Measurements from ENCODE around the gene TRIM15. TPM values are rescaled to one million over a fixed set of nuclear protein-coding genes. Genes with fewer than 3 reads are reported as not detected.

Gene TRIM15
- total RNA-seq, 1 donor, result not detected

DNA sequence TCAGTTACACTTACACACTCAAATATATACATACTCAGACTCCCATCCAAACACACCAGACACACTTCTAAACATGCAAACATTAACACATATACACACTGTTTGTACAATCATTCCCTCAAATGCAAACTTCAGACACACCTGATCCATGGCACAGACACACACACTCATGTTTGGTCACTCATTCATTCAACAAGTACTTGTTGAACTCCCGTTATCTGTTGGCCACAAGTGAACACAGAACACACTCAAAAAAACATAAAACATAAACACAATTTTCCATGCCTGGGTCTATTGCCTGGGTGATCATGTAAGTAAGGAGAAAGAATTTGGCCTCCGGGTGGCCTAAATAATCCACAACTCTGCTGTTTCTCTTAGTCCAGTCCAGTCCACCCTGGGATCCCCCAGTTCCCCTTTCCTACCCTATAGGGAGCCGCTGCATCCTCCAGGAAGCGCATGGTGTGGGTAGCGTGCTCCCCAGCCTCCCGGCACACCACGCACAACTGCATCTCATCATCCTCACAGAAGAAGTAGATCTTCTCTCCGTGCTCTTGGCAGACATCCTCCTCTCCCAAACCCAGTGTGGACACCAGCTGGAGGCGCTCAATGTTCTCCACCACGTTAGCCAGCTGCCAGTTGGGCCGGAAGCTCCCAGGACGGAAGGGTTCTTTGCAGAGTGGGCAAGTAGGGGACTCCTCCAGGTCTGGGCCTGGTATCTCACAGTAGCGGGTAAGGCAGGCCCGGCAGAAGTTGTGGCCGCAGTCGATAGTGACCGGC lies 3.1 kb upstream of the TRIM15 start:
- Histone ChIP-seq H3K27me3 (ENCODE audit: insufficient read depth, low read length) (peaks cover 8% of the 10 kb centered on the region), H3K4me3 (ENCODE audit: insufficient read depth, low read length) (no peak overlapping the region), H3K27ac (ENCODE audit: low read depth, low read length) (no peak overlapping the region), H3K36me3 (ENCODE audit: insufficient read depth, low read length) (no peaks in the 10 kb centered on the region), H3K9me3 (ENCODE audit: low read depth, low read length) (no peaks in the 10 kb centered on the region), H3K4me2 (ENCODE audit: insufficient read depth, low read length) (no peak overlapping the region), H3K79me2 (ENCODE audit: insufficient read depth, low read length) (no peaks in the 10 kb centered on the region), H3K4me1 (ENCODE audit: insufficient read depth, low read length) (peaks cover 14% of the 10 kb centered on the region), H4K20me1 (ENCODE audit: insufficient read depth, low read length) (no peaks in the 10 kb centered on the region), H2AFZ (ENCODE audit: low read length) (no peak overlapping the region)
- no peak for DNase-seq (ENCODE audit: insufficient read length, low spot score, missing footprints)
- TF ChIP-seq CTCF (IDR thresholded peaks at IDR 0.05; ENCODE audit: extremely low read depth, low read depth, low read length), result no peak

DNA sequence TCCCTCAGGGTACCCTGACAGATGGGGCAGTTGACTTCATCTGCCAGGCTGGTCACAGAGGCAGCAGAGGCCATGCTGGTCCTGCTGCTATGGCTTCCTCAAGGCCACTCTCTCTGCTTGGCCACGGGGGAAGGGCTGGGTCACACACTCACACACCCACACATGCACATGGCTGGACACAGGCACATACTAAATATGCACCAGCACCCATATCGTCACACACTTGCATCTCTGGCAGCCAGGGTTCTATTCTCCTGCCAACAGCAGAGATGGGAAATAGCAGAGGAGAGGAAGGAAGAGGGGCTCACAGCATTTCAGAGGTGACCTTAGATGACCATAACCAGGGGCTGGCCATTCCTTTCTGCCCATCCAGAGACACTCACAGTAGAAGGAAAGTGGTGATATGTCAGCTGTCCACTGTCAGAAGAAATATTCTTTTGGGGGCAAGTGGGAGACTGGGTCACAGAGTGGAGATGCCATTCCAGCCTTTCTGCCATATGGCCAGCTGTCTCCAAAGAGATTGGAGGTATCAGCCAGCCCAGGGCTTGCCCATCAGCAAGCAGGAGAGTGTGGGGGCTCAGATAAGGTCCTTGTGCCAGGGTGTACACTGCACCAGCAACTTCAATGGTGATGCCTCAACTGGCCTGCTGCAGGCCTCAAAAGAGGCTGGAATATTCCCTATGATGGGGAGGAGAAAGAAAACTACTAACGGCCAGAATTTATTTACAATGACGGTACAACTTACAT lies 2.4 kb upstream of the TRIM15 start, which contains the start of gene TRIM10:
TSS of gene TRIM10 (minus strand) at position 427 of the 747 bp plus-strand sequence. CDS start at position 74, 353 bp downstream.
- H4K20me1 ChIP-seq (ENCODE audit: insufficient read depth, low read length), result no peaks in the 10 kb centered on the region
- H2AFZ ChIP-seq (ENCODE audit: low read length), result no peak within 1 kb of the TSS
- H3K4me3 ChIP-seq (ENCODE audit: insufficient read depth, low read length), result no peak within 1 kb of the TSS
- H3K4me1 ChIP-seq (ENCODE audit: insufficient read depth, low read length), result peaks cover 7% of the 10 kb centered on the region
- no peaks in the 10 kb centered on the region for H3K36me3 ChIP-seq (ENCODE audit: insufficient read depth, low read length)
- H3K4me2 ChIP-seq (ENCODE audit: insufficient read depth, low read length), result no peak within 1 kb of the TSS
- no peaks in the 10 kb centered on the region for H3K79me2 ChIP-seq (ENCODE audit: insufficient read depth, low read length)
- no peak for DNase-seq (ENCODE audit: insufficient read length, low spot score, missing footprints)
- peaks cover 8% of the 10 kb centered on the region for H3K27me3 ChIP-seq (ENCODE audit: insufficient read depth, low read length)
- H3K27ac ChIP-seq (ENCODE audit: low read depth, low read length), result no peak within 1 kb of the TSS
- H3K9me3 ChIP-seq (ENCODE audit: low read depth, low read length), result no peaks in the 10 kb centered on the region
- no peak for TF ChIP-seq CTCF (IDR thresholded peaks at IDR 0.05; ENCODE audit: extremely low read depth, low read depth, low read length)

DNA sequence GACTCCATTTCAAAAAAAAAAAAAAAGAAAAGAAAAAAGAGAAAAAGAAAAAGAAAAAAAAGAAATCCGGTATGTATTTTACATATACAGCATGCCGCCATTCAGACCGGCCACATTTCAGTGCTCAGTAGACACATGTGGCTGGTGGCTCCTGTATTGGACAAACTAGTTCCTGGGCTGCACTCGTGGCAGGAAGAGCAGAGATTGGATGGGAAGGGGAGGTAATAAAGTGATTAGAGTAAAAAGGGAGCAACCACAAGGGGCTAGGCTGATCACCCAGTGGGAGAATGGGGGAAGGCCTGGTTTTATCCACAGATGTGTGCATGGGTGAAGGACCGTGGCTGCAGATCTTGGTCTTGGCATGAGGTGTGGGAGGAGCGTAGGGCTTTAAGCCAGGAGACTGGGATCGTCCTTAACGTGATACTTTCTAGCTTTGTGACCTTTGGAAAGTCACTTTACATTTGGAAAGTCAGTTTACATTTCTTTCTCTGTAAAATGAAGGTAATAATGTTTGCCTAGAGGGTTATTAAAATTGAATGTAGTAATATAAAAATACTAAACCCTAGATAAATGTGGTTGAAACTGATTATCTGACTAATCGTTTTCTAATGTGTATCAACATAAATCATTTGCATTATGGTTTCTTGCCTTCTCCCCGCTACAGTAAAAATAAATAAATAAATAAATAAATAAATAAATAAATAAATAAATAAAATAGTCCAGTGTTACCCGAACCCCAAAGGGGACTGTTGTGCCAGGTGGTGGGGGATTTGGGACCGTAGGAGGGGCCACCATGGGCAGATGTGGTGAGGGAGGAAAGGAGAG lies 869 bp upstream of the TRIM15 start:
- H3K27me3 ChIP-seq (ENCODE audit: insufficient read depth, low read length), result peaks cover 14% of the 10 kb centered on the region
- H3K9me3 ChIP-seq (ENCODE audit: low read depth, low read length), result no peaks in the 10 kb centered on the region
- H3K36me3 ChIP-seq (ENCODE audit: insufficient read depth, low read length), result no peaks in the 10 kb centered on the region
- no peak overlapping the region for H3K27ac ChIP-seq (ENCODE audit: low read depth, low read length)
- no peak overlapping the region for H2AFZ ChIP-seq (ENCODE audit: low read length)
- no peak overlapping the region for H3K4me2 ChIP-seq (ENCODE audit: insufficient read depth, low read length)
- H3K79me2 ChIP-seq (ENCODE audit: insufficient read depth, low read length), result no peaks in the 10 kb centered on the region
- no peaks in the 10 kb centered on the region for H4K20me1 ChIP-seq (ENCODE audit: insufficient read depth, low read length)
- no peak overlapping the region for H3K4me3 ChIP-seq (ENCODE audit: insufficient read depth, low read length)
- no peak for TF ChIP-seq CTCF (IDR thresholded peaks at IDR 0.05; ENCODE audit: extremely low read depth, low read depth, low read length)
- H3K4me1 ChIP-seq (ENCODE audit: insufficient read depth, low read length), result no peaks in the 10 kb centered on the region
- no peak for DNase-seq (ENCODE audit: insufficient read length, low spot score, missing footprints)

Measured in osteoblast (primary cell).